Trophoblast cell (in vitro differentiated cells and primary cell): ENCODE results near the gene WDR5.

Experiments
- DNase-seq, 2 donors: peaks; one replicate each; pipeline ENCODE4 v3.0.0-alpha.2; 2016
- H2AFZ ChIP-seq: 2 replicates; pipeline ENCODE4 v1.6.1; 2013; ENCODE audit warnings: low read length, moderate library complexity, mild to moderate bottlenecking; ENCODE audit not compliant: insufficient read depth, poor library complexity
- H2AK5ac ChIP-seq: 2 replicates; pipeline ENCODE4 v1.6.1; 2013; ENCODE audit warnings: mild to moderate bottlenecking, low read length
- H2BK120ac ChIP-seq: 2 replicates; pipeline ENCODE4 v1.6.1; 2013; ENCODE audit warnings: low read length, mild to moderate bottlenecking, moderate library complexity; ENCODE audit not compliant: insufficient read depth, poor library complexity
- H2BK12ac ChIP-seq: 2 replicates; pipeline ENCODE4 v1.6.1; 2013; ENCODE audit warnings: mild to moderate bottlenecking, low read length, moderate library complexity
- H2BK5ac ChIP-seq: 2 replicates; pipeline ENCODE4 v1.6.1; 2013; ENCODE audit warnings: low read length, low read depth, moderate library complexity, mild to moderate bottlenecking; ENCODE audit not compliant: poor library complexity
- H3K14ac ChIP-seq: 2 replicates; pipeline ENCODE4 v1.6.1; 2013; ENCODE audit warnings: mild to moderate bottlenecking, low read length
- H3K18ac ChIP-seq: 2 replicates; pipeline ENCODE4 v1.6.1; 2013; ENCODE audit warnings: mild to moderate bottlenecking, low read length
- H3K23ac ChIP-seq: 2 replicates; pipeline ENCODE4 v1.6.1; 2013; ENCODE audit warnings: low read length
- H3K27ac ChIP-seq: 2 replicates; pipeline ENCODE4 v1.5.1; 2013; ENCODE audit warnings: low read depth, mild to moderate bottlenecking, inconsistent platforms, low read length, moderate library complexity
- H3K27me3 ChIP-seq: 2 replicates; pipeline ENCODE4 v1.6.1; 2013; ENCODE audit warnings: inconsistent platforms, mild to moderate bottlenecking, low read length, moderate library complexity; ENCODE audit not compliant: insufficient read depth
- H3K36me3 ChIP-seq, 2 experiments: 1 replicate in 1 of 2; 2 replicates in 1 of 2; pipeline ENCODE4 v1.6.1; 2013; ENCODE audit warnings: low read length in 2 of 2, mild to moderate bottlenecking in 2 of 2, moderate library complexity in 1 of 2; ENCODE audit not compliant: insufficient read depth in 2 of 2, control insufficient read depth in 1 of 2
- H3K4ac ChIP-seq: 2 replicates; pipeline ENCODE4 v1.6.1; 2013; ENCODE audit warnings: low read depth, mild to moderate bottlenecking, low read length, moderate library complexity
- H3K4me1 ChIP-seq, 2 experiments: 1 replicate in 1 of 2; 2 replicates in 1 of 2; pipeline ENCODE4 v1.6.1; 2013; ENCODE audit warnings: low read length in 2 of 2, mild to moderate bottlenecking in 2 of 2, moderate library complexity in 1 of 2; ENCODE audit not compliant: insufficient read depth in 2 of 2, control insufficient read depth in 1 of 2
- H3K4me2 ChIP-seq: 2 replicates; pipeline ENCODE4 v1.6.1; 2013; ENCODE audit warnings: inconsistent platforms, mild to moderate bottlenecking, low read length, moderate library complexity
- H3K4me3 ChIP-seq: 2 replicates; pipeline ENCODE4 v1.5.1; 2013; ENCODE audit warnings: mild to moderate bottlenecking, low read depth, low read length, inconsistent platforms
- H3K79me1 ChIP-seq: one replicate; pipeline ENCODE4 v1.6.1; 2013; ENCODE audit warnings: low read length
- H3K79me2 ChIP-seq: 2 replicates; pipeline ENCODE4 v1.6.1; 2013; ENCODE audit warnings: low read length, mild to moderate bottlenecking; ENCODE audit not compliant: control insufficient read depth, insufficient read depth, poor library complexity
- H3K9ac ChIP-seq: 2 replicates; pipeline ENCODE4 v1.6.1; 2013; ENCODE audit warnings: mild to moderate bottlenecking, low read length
- H3K9me3 ChIP-seq: 2 replicates; pipeline ENCODE4 v1.6.1; 2013; ENCODE audit warnings: low read depth, mild to moderate bottlenecking, control low read depth, inconsistent platforms, low read length; ENCODE audit not compliant: insufficient read depth
- H4K12ac ChIP-seq: 2 replicates; pipeline ENCODE4 v1.6.1; 2013; ENCODE audit warnings: low read depth, mild to moderate bottlenecking, low read length, moderate library complexity
- H4K8ac ChIP-seq: 2 replicates; pipeline ENCODE4 v1.6.1; 2013; ENCODE audit warnings: low read depth, mild to moderate bottlenecking, low read length, moderate library complexity
- H4K91ac ChIP-seq: one replicate; pipeline ENCODE4 v1.6.1; 2013; ENCODE audit warnings: low read depth, mild to moderate bottlenecking, low read length, moderate library complexity
- WGBS: extraction: QIAGEN DNeasy Blood & Tissue Kit; methylation state at CpG from one replicate; pipeline ENCODE4 v1.1.7; 2013; ENCODE audit warnings: missing lambda C conversion rate; ENCODE audit not compliant: insufficient read length, insufficient coverage; ENCODE audit errors: extremely low coverage; 5-methylcytosine and 5-hydroxymethylcytosine counted together

WDR5 gene

DNA sequence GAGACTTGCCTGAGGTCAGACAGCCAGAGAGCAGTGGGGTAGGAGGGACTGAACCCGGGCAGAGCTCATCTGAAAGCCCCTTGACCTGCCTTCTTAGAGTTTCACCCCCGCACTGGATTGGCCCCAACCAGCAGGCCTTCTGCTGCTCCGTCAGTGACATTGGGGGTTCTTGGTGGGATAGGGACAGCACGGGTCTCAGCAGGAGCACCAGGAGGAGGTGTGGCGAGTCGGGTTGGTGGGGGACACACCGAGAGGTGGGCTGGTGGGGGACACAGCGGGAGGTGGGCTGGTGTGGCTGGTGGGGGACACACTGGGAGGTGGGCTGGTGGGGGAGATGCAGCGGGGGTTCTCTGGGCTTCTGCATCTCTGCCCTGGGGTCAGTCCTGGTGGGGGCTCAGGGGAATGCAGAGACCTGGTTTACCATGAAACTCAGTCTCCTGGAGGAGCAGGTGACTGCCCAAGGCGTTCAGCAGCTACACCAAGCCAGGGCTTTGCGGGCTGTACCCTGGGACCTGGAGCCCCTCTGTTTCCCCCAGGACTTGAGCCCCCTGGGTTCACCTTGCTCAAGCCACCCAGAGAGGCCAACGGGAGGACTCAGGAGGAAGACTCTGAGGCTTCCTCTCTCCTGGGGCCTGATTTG is 56.5 kb downstream of the WDR5 start:
- Histone ChIP-seq H3K27ac (no peak overlapping the region), H3K23ac (no peak overlapping the region), H3K9ac (no peak overlapping the region), H3K79me2 (no peaks in the 10 kb centered on the region), H3K18ac (no peak overlapping the region), H2AFZ (no peak overlapping the region), H2BK120ac (no peak overlapping the region), H2BK5ac (no peak overlapping the region), H3K4me1 (no peaks in the 10 kb centered on the region), H3K36me3 (no peaks in the 10 kb centered on the region), H3K14ac (no peak overlapping the region), H2BK12ac (no peak overlapping the region), H2AK5ac (no peak overlapping the region), H3K4me2 (no peak overlapping the region), H3K4me3 (no peak overlapping the region), H3K9me3 (no peaks in the 10 kb centered on the region), H4K8ac (no peak overlapping the region), H3K79me1 (no peaks in the 10 kb centered on the region), H4K12ac (no peak overlapping the region), H4K91ac (no peak overlapping the region), H3K27me3 (no peaks in the 10 kb centered on the region), H3K4ac (no peak overlapping the region)
- DNase-seq = no peak
- WGBS = no CpG with 5 or more reads among the region's 12 CpGs

DNA sequence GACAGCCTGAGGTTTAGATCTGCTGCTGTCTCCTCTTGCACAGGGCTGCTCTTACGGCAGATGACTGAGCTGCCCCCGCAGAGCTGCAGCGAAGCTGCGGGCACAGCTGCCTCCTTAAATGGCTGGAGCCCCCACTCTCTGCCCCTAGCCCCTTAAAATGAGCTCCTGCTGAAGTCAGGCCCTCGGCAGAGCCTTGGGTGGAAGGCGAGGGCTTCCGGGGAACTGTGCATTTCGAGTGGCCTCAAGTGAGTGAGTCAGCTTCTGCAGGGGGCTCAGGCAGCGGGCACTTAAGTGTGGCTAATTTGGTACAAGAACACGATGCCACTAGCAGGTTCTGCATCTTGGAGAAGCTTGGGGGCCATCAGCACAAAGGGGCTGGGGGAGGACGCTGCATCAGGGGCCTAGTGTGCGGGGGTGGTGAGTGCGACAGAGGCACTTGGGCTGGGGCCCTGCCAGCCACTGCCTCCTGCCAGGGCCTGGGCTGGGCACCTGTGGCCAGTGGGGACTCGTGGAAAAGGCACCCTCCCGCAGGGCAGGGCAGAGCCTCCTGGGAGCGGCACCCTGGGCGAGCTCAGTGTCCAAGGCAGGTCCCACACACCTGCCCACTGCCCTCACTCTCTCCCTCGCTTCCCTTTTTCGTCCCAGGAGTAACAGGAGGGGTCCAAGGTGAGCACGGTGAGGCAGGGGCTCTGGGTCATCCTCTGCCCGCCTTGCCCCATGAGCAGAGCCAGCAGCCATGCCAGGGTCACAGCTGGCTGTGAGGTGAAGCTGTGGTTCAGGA is 57.3 kb downstream of the WDR5 start:
- no peak overlapping the region for H2AK5ac ChIP-seq
- no peak overlapping the region for H3K4ac ChIP-seq
- WGBS = no CpG with 5 or more reads among the region's 21 CpGs
- DNase-seq = no peak
- H3K23ac ChIP-seq = no peak overlapping the region
- no peaks in the 10 kb centered on the region for H3K36me3 ChIP-seq
- H3K14ac ChIP-seq = no peak overlapping the region
- no peak overlapping the region for H3K9ac ChIP-seq
- no peak overlapping the region for H4K91ac ChIP-seq
- no peak overlapping the region for H2BK12ac ChIP-seq
- H3K27ac ChIP-seq = no peak overlapping the region
- no peak overlapping the region for H2BK120ac ChIP-seq
- no peaks in the 10 kb centered on the region for H3K79me2 ChIP-seq
- H4K8ac ChIP-seq = no peak overlapping the region
- no peaks in the 10 kb centered on the region for H3K4me1 ChIP-seq
- no peak overlapping the region for H3K4me3 ChIP-seq
- no peak overlapping the region for H2AFZ ChIP-seq
- no peaks in the 10 kb centered on the region for H3K79me1 ChIP-seq
- H2BK5ac ChIP-seq = no peak overlapping the region
- H3K4me2 ChIP-seq = no peak overlapping the region
- no peaks in the 10 kb centered on the region for H3K9me3 ChIP-seq
- H3K27me3 ChIP-seq = no peaks in the 10 kb centered on the region
- no peak overlapping the region for H3K18ac ChIP-seq
- H4K12ac ChIP-seq = no peak overlapping the region

DNA sequence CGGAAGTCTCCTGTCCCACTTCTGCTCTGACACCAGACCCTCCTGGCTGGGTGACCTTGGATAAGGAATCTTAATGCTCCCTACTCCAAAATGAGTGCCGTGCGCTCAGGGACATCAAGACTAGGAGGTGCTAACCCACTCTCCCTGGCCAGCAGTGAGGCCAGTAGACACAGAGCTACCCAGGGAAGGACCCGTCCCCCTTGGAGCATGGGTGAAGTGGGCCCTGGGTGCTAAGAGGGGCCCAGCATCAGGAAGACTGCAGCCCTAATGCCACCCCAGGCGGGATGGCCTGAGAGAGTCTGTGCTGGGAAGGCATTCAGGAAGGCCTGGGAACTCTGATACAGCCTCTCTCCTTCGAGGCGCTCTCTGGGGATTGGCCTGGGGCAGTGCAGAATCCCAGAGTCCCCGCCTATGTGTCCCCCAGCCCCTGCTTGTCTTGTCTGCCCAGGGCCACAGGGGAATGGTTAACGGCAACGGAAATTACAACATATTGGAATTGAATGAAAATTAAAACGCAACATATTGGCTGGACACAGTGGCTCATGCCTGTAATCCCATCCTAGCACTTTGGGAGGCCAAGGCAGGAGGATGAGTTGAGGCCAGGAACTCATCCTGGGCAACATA is 58.1 kb downstream of the WDR5 start:
- H3K4me2 ChIP-seq = no peak overlapping the region
- H3K4me1 ChIP-seq = no peaks in the 10 kb centered on the region
- H2BK120ac ChIP-seq = no peak overlapping the region
- H3K27ac ChIP-seq = no peak overlapping the region
- no peak overlapping the region for H3K14ac ChIP-seq
- H4K12ac ChIP-seq = no peak overlapping the region
- H3K4ac ChIP-seq = no peak overlapping the region
- H3K79me2 ChIP-seq = no peaks in the 10 kb centered on the region
- no peak overlapping the region for H2BK5ac ChIP-seq
- DNase-seq = no peak
- no peak overlapping the region for H3K4me3 ChIP-seq
- H3K9ac ChIP-seq = no peak overlapping the region
- H3K23ac ChIP-seq = no peak overlapping the region
- H2AK5ac ChIP-seq = no peak overlapping the region
- no peak overlapping the region for H2AFZ ChIP-seq
- no peak overlapping the region for H4K8ac ChIP-seq
- H3K9me3 ChIP-seq = no peaks in the 10 kb centered on the region
- no peaks in the 10 kb centered on the region for H3K36me3 ChIP-seq
- no peak overlapping the region for H3K18ac ChIP-seq
- WGBS = no CpG with 5 or more reads among the region's 11 CpGs
- H3K79me1 ChIP-seq = no peaks in the 10 kb centered on the region
- H3K27me3 ChIP-seq = no peaks in the 10 kb centered on the region
- no peak overlapping the region for H2BK12ac ChIP-seq
- H4K91ac ChIP-seq = no peak overlapping the region

DNA sequence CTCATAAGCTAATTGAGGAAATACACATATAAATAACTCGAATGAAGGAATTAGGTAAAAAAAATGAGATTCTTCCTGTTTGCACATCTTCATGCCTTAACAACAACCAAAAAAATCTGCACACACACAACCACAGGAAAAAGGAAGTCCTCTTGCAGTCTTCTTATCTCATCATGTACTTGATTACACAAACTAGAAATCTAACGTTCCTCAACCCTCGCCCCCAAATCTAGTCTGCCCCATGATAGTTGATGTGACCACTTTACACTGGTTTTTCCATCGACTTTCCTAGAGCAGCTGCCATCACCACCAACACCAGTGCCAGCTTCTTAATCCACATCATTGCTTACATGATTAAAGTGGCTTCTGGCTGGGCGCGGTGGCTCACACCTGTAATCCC is 59.7 kb downstream of the WDR5 start:
- Histone ChIP-seq H4K91ac (no peak overlapping the region), H3K9me3 (no peaks in the 10 kb centered on the region), H3K79me2 (no peaks in the 10 kb centered on the region), H3K9ac (no peak overlapping the region), H2BK5ac (no peak overlapping the region), H3K4me2 (no peak overlapping the region), H3K27ac (no peak overlapping the region), H3K14ac (no peak overlapping the region), H3K27me3 (no peaks in the 10 kb centered on the region), H2BK120ac (no peak overlapping the region), H2BK12ac (no peak overlapping the region), H2AFZ (no peak overlapping the region), H4K8ac (no peak overlapping the region), H2AK5ac (no peak overlapping the region), H3K4me1 (no peaks in the 10 kb centered on the region), H3K4ac (no peak overlapping the region), H3K4me3 (no peak overlapping the region), H3K23ac (no peak overlapping the region), H3K79me1 (no peaks in the 10 kb centered on the region), H4K12ac (no peak overlapping the region), H3K36me3 (no peaks in the 10 kb centered on the region), H3K18ac (no peak overlapping the region)
- no CpG with 5 or more reads among the region's 6 CpGs for WGBS
- DNase-seq = no peak
